ENCODE data around the gene HRC. TPM values are rescaled to one million over a fixed set of nuclear protein-coding genes. Genes with fewer than 3 reads are reported as not detected.

Gene HRC
- total and polyA plus RNA-seq, 2 donors (not counting 3 experiments of a cell fraction or from before 2014, with no cell fraction given) = not detected

DNA sequence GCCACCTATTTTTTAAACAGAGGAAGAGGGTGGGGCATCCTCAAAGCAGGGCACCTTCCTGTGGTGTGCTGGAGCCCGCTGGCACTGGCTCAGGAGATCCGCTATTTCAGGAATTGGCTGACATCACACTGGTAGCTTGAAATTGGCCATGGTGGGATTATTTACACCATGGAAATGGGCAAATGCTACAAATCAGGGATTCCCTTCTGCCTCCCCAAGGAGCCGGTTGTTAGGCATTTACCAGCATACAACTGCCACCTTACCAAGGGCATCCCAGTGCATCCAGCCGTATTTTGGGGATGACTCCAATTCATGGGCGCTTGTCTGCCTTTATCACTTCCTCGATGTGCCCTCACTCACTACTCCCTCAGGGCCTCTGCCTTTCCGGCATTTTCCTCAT, 14.2 kb downstream of the HRC start:
- H3K36me3 ChIP-seq (ENCODE audit: control insufficient read depth in 2 of 2, extremely low read depth in 1 of 2, insufficient read depth in 2 of 2, low read length in 2 of 2) = no peaks in the 10 kb centered on the region
- H4K20me1 ChIP-seq (replicated peaks; ENCODE audit: control insufficient read depth, extremely low read depth, insufficient read depth, low read length) = no peaks in the 10 kb centered on the region
- intact Hi-C loops (cut with micrococcal nuclease) = no loop called here
- dilution Hi-C loops (cut with MboI; ENCODE audit: extremely low pct_ligation_motif_present, low sequenced_read_pairs) = no loop called here
- H3K9me3 ChIP-seq (replicated peaks; ENCODE audit: control insufficient read depth, insufficient read depth, low read length) = no peaks in the 10 kb centered on the region
- H2AFZ ChIP-seq (ENCODE audit: low read depth, low read length) = no peak overlapping the region
- H3K79me2 ChIP-seq (ENCODE audit: control insufficient read depth, insufficient read depth, low read length) = no peaks in the 10 kb centered on the region
- CTCF ChIA-PET = interaction anchor here (1.0 to 1.3 kb wide), 3 partner anchors 8 to 58 kb away, joined by 3 to 4 read pairs (median 4); no protein-coding TSS in a partner anchor
- no peak overlapping the region for H3K4me2 ChIP-seq (ENCODE audit: insufficient read depth, low read length)
- no peaks in the 10 kb centered on the region for H3K27me3 ChIP-seq (ENCODE audit: control insufficient read depth in 2 of 2, insufficient read depth in 2 of 2, low read length in 2 of 2)
- no peaks in the 10 kb centered on the region for H3K9me1 ChIP-seq (replicated peaks; ENCODE audit: control insufficient read depth, extremely low read depth, insufficient read depth, low read length)
- DNase-seq (ENCODE audit: low read depth, low spot score) = no peak
- TF ChIP-seq POLR2A (IDR thresholded peaks at IDR 0.05; ENCODE audit: low read depth, low read length) (no peak), JUN (IDR thresholded peaks at IDR 0.05; ENCODE audit: borderline replicate concordance, insufficient read depth, insufficient read length, low read depth) (no peak), GATA2 (IDR thresholded peaks at IDR 0.05; ENCODE audit: insufficient read depth, insufficient read length, low read depth, low read length) (no peak), EZH2 (IDR thresholded peaks at IDR 0.05; ENCODE audit: borderline replicate concordance, low read depth, low read length, severe bottlenecking) (no peak), FOS (IDR thresholded peaks at IDR 0.05; ENCODE audit: borderline replicate concordance, insufficient read depth, low read length) (no peak), POLR2AphosphoS5 (IDR thresholded peaks at IDR 0.05; ENCODE audit: insufficient read depth, low read depth, low read length) (no peak), MYC (IDR thresholded peaks at IDR 0.05; ENCODE audit: low read depth, low read length) (no peak)
- TF ChIP-seq, protein P1, sequence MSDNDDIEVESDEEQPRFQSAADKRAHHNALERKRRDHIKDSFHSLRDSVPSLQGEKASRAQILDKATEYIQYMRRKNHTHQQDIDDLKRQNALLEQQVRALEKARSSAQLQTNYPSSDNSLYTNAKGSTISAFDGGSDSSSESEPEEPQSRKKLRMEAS (IDR thresholded peaks at IDR 0.05; ENCODE audit: insufficient read depth, insufficient read length) = no peak
- TF ChIP-seq, protein P2, sequence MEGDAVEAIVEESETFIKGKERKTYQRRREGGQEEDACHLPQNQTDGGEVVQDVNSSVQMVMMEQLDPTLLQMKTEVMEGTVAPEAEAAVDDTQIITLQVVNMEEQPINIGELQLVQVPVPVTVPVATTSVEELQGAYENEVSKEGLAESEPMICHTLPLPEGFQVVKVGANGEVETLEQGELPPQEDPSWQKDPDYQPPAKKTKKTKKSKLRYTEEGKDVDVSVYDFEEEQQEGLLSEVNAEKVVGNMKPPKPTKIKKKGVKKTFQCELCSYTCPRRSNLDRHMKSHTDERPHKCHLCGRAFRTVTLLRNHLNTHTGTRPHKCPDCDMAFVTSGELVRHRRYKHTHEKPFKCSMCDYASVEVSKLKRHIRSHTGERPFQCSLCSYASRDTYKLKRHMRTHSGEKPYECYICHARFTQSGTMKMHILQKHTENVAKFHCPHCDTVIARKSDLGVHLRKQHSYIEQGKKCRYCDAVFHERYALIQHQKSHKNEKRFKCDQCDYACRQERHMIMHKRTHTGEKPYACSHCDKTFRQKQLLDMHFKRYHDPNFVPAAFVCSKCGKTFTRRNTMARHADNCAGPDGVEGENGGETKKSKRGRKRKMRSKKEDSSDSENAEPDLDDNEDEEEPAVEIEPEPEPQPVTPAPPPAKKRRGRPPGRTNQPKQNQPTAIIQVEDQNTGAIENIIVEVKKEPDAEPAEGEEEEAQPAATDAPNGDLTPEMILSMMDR (IDR thresholded peaks at IDR 0.05; ENCODE audit: extremely low read depth in 1 of 2, insufficient read depth in 1 of 2, low read depth in 1 of 2, low read length in 2 of 2) = no peak
- POLR2A ChIA-PET = no interaction called here
- no TSS peak for BruUV-seq (replicated peaks)
- no peak overlapping the region for H3K27ac ChIP-seq (ENCODE audit: insufficient read depth, low read depth, low read length)
- H3K4me3 ChIP-seq (replicated peaks in 1 of 3; ENCODE audit: insufficient read depth in 1 of 3, low read depth in 1 of 3, low read length in 3 of 3) = no peak overlapping the region
- H3K4me1 ChIP-seq (ENCODE audit: control insufficient read depth, extremely low read depth, insufficient read depth, low read length) = peaks cover 4% of the 10 kb centered on the region
- no peak for FAIRE-seq
- H3K9ac ChIP-seq (replicated peaks; ENCODE audit: extremely low read depth, insufficient read depth, low read length) = no peak overlapping the region

Data from endothelial cell of umbilical vein (primary cell).